HG02678 (cell line): ENCODE results near the gene RASSF7.
A peak's percentile ranks its signal among the peaks of the same experiment; 100 is the strongest.
"Not testable (repeated sequence)": the region's sequence is repeated elsewhere in the genome, so short reads cannot be mapped to it uniquely, and the experiment has no call there.

ENCODE experiments used
- ATAC-seq: cut with Tn5 transposase; IDR thresholded peaks from one replicate; pipeline ENCODE4 v1.9.1; 2021; ENCODE audit warnings: mild to moderate bottlenecking, moderate library complexity; ENCODE audit not compliant: unreplicated experiment

The RASSF7 gene

GRCh38 chr11:560305-561147 lies at the start of gene RASSF7, which contains the start of gene LMNTD2:
TSS of gene RASSF7 (plus strand) at chr11:560970. CDS start at chr11:561769, 799 bp downstream.
TSS of gene LMNTD2 (minus strand) at chr11:560738. CDS start at chr11:560716, 22 bp downstream.
- ATAC-seq = peak; percentile 87

DNA sequence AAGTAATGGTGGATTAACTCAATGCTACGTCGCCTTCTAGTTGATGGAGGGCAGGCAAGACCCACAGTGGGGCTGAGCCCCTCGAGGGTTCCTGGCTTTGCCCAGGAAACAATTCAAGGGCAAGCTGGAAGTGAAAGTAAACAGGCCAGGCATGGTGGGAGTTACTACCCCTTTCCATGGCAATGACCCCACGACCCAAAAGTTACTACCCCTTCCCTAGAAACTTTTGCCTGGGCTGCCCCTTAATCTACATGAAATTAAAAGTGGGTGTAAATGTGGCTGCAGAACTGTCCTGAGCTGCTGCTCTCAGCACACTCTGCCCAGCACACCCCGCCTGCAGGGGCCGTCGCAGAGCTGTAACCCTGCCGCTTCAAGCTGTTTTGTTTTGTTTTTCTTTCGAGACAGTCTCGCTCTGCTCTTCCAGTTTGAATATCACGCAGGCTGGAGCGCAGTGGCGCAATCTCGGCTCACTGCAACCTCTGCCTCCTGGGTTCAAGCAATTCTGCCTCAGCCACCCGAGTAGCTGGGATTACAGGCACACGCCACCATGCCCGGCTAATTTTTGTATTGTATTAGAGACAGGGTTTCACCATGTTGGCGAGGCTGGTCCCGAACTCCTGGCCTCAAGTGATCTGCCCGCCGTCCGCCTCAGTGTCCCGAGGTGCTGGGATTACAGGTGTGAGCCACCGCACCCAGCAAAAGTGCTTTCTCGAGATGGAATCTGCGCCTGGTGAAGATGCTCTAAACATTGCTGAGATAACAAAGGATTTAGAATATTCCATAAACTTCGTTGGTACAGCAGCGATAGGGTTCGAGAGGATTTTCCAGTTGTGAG lies 47.8 kb upstream of the RASSF7 start:
- no peak for ATAC-seq

GRCh38 chr11:514606-515005 lies 46.2 kb upstream of the RASSF7 start:
- ATAC-seq = no peak

GRCh38 chr11:515131-515530 lies 45.6 kb upstream of the RASSF7 start:
- no peak for ATAC-seq

GRCh38 chr11:516400-516799 lies 44.4 kb upstream of the RASSF7 start:
- ATAC-seq = no peak

- ATAC-seq = not testable (repeated sequence)
Observed at GRCh38 chr11:516918-517685, 43.7 kb upstream of the RASSF7 start.

GRCh38 chr11:518463-519202 lies 42.1 kb upstream of the RASSF7 start:
- peak; percentile 77 for ATAC-seq

- ATAC-seq = no peak
Observed at GRCh38 chr11:520428-521176, 40.2 kb upstream of the RASSF7 start.

DNA sequence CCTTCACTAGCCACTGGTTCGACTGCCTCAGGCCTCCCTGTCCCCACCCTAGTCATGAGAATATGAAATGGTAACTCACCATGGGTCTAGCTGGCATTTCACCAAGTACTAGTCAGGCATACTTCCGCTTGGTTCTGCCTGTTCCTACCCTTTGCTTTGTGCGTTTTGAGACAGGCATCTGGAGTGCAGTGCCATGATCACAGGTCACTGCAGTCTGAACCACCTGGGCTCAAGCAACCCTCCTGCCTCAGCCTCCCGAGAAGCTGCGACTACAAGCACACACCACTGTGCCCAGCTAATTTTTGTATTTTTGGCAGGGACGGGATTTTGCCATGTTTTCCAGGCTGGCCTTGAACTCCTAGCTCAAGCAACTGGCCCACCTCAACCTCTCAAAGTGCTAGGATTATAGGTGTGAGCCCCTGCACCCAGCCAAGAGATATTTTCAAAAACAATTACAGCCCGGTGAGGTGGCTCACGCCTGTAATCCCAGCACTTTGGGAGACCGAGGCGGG lies 39.5 kb upstream of the RASSF7 start:
- ATAC-seq = no peak

DNA sequence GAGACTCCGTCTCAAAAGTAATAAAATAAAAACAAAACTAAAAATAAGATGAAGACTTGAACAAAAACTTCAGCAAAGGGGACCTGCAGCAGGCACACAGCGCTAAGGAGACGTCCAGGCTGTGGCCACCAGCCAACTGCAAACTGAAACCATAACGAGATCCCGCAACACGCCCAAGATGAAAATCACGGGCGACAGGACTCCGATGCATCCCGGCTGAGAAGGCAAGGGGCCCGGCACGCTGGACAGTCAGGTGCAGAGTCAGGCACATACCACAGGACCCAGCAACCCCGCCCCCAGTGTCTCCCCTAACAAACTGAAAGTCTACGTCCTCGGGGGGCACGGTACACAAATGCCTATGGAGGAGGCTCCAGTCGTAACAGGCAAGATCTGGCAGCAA lies 34.6 kb upstream of the RASSF7 start:
- ATAC-seq = no peak

DNA sequence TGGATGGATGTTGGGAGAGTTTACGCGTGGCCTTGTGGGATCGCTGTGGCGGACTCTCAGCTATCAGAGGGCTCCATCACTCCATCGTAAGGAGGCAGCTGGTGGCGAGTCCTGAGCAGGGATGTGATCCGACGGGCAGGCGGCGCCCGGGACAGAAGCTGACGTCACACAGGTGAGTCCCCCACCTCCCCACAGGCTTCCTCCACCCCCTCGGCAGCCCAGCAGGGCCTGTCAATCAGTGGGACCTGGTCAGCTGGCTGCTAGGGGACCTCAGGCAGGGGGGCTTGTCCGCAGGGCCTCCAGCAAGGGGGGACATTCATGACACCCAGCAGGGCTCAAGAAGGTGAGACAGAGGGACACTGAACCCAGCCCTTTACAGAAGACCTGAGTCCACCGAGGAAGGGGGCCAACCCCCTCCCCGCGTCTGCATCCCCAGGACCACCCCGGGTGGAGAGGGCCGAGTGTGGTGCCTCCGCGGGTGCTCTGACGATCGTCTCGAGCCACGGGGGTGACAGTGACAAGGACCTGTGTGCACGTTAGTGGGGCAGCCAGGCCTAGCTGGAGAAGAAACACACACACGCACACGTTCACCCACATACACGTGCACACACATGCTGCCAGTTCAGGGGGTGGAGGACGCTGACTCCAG lies 32.5 kb upstream of the RASSF7 start:
- ATAC-seq = no peak

- ATAC-seq = no peak
Observed at GRCh38 chr11:528815-529727, 31.7 kb upstream of the RASSF7 start.

- no peak for ATAC-seq
Observed at GRCh38 chr11:529728-530411, 30.9 kb upstream of the RASSF7 start.

GRCh38 chr11:530960-531831 lies 29.6 kb upstream of the RASSF7 start:
- no peak for ATAC-seq

DNA sequence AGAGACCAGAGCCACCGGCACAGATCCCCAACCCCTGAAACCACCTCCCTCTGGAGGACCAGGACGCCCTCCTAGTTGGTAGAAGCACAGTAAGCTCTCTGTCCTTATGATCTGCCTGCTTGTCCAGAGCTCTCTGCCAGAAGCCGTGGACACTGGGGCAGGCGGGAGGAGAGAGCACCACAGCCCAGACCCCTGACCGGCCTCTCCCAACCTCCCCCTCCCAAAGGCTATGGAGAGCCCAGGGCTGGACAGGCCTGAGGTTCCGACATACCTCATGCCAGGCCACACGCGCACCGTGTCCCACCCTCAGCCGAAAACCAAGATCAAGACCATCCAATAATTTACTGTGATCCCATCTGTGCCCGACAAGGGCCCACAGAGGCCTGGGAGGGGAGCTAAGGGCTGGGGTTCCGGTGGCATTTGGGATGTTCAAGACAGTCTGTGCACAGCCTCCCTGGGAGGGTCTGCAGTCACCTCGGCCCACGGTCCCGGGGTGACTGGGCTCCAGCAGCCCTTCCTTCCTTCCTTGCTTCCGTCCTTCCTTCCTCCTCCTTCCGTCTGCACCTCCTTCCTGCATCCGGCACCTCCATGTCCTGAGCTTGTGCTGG lies 28.7 kb upstream of the RASSF7 start:
- no peak for ATAC-seq

GRCh38 chr11:532527-532985 lies 28.2 kb upstream of the RASSF7 start:
- no peak for ATAC-seq
